SKM-1 (cell line): ENCODE data around the gene ARL11.

Source experiments
- DNase-seq: peaks from one replicate; lab custom pipeline; 2025; ENCODE audit not compliant: unreplicated experiment; lab: John Stamatoyannopoulos, UW

The ARL11 gene

DNA sequence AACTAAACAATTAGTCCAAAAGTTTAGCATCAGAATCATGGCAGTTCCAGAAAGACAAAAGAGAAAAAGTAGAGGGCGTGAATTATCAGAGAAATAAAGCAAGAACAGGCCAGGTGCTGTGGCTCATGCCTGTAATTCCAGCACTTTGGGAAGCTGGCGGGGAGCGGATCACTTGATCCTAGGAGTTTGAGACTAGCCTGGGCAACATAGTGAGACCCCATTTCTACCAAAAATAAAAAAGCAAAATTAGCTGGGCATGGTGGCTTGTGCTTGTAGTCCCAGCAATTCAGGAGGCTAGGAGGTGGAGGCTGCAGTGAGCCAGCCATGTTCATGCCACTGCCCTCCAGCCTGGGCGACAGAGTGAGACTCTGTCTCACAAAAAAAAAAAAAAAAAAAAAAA is 18.4 kb downstream of the ARL11 start:
- no peak for DNase-seq

DNA sequence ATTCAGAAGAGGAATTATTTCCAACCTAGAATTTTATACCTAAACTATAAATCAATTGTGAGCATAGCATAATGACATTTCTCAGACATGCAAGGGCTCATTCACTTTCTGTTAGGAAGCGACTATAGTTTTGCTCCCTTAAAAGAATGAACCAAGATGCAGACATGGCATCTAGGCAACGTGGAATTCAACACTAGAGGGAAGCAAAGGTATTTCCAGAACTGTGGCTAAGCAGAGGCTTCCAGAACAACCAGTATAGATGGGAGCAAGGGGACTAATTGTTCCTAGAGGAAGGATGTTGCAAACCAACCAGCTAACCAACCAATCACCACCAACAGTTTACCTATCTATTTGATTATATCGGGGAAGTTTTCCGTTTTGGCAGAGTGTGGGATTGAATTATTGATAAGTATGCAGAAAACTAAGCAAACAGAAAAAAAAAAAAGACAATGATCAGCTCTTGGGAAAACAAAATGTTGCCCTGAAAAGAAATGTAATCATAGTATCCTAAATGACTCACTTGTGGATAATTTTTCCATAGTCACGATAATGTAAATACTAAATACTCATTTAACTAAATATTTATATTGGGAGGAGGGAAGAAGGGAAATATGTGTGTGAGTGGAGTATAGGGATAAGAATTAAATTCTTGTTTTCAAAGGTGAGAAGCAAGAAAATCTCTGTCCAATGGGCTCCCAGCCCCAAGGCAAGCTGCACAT is 21.1 kb downstream of the ARL11 start:
- no peak for DNase-seq

DNA sequence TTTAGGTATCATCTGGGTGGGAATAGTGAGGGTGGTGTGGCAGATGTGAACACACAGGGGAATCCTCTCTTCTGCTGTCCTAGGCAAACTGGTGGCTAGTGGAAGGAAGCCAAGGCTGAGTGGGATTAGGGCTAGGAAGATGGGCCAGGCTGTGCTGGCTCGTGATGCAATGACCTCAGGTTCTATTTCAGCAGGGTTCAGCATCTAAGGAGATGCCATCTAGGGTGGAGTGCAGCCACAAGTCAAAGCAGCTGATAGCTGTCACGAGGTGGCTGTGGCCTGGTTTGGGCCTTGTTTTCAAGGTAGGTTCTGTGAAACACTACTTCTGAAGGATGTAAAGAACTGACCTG is 21.6 kb downstream of the ARL11 start:
- DNase-seq, result no peak

DNA sequence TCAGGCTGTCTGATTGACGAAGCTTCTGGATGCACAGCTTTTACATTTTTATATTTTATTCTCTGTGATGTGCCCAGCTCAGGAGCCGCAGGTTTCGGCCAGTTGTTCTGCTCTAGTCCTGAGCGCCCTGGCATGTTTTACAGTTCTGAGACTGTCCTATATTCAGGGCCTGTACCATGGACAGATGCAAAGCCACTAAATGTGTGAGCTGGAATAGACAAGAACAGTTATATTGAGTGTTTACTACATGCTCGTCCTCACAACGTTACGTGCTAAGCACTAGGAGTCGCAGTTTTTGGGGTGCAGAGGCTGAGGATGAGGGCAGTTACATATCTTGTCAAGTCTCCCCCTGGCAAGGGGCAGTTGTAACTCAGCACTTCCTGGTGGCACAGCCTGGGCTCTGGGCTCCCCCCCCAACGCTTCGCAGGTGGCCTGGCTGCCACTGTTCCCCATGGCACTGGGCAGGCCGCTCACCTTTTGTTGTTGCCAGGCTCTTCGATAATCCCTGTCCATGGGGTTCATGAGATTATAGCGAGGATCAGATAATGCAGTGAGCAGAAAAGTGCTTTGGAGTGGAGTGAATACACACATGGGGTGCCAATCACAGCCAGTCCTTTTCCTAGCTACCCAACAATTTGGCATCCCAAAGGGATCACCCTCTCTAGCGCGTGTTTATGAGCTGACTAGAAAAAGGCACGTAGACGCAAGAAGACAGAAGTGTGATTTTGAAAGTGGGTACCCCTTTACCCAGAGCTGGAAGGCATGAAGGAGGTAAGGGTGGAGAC is 23.5 kb downstream of the ARL11 start:
- DNase-seq, result no peak

DNA sequence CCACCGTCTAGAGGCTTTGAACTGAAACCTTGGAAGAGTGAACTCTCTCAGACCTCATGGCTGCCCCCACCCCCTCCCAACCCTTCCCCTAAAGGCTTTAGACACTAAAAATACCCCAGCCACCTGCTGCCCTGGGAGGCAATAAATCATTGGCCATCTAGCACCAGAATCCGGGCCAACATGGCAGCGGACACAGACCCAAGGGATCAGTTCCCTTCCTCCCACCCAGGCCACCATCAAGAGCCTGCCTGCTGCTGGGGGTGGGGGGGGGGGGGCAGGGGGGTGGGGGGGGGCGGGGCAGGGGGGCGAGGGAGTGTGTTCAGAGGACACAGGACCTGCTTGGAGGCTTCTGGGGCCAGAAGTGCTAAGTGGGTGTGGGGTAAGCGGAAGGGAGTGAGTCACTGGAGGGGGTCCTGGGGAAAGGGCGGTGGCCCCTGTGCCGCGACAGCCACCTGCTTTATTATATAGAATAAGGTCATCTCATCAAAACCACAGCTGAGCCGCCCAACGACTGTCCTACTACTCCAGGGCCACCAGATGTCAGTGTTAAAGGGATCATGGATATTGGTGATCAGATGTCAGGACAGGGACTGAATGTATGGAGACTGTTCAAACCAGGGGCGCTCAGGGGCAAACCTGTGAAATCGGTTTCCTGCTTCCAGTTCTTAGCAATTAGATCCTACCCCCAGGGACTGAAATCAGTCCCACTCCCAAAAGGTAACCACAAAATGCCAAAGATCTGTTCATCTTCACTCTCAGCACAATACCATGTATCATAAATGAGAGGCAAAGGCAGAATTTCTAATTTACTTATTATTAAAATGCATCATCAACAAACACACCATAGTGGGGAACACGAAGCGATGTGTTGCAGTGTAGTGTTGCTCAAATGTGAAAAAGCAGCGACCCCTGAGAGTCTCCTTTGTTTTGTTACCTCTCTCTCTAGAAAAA is 24.3 kb downstream of the ARL11 start:
- DNase-seq, result no peak

DNA sequence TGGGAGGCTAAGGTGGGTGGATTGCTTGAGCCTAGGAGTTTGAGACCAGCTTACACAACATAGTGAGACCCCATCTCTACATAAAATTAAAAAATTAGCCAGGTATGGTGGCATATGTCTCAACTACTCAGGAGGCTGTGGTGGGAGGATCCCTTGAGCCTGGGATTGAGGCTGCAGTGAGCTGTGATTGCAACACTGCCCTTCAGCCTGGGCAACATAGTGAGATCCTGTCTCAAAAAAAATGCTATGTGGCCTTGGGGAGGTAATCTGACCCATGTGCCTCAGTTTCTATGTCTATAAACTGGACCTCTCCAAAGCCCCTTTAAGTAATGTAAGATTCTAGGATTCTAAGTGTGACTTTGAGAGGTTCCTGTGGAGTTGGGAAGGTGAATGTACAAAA is 25.2 kb downstream of the ARL11 start:
- no peak for DNase-seq

DNA sequence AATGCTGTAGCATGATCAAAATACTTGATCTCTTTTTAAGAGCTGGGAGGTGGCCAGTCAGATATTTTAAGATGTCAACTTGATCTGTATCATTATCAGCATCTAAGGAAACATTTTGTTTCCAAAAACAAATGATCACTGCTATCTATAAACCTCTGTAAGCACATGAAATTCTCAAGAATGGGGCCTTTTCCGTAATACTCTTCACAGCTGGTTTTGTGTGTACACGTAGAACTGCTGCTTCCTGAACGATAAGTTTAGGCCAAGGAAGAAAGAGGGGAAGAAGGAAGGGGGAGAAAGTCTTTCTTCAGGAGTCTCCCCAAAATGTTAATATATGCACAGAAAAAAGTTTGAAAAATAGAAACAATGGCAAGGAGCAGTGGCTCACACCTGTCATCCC is 25.7 kb downstream of the ARL11 start:
- DNase-seq, result no peak

DNA sequence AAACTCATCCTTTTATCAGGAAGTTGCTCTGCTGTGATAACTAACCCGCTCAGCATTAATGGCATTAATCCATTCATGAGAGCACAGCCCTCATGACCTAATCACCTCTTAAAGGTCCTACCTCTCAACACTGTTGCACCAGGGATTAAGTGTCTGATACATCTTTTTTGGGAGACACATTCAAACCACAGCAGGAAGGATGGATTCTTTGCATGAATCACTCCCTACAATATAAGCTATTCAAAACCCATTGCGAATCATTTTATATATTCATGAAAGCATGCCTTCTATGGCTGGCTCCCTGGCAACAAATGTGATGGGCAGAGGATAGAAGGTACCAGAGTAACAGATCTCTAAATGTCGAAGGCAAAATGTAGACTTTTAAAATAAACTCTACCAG is 27.6 kb downstream of the ARL11 start:
- DNase-seq, result no peak

DNA sequence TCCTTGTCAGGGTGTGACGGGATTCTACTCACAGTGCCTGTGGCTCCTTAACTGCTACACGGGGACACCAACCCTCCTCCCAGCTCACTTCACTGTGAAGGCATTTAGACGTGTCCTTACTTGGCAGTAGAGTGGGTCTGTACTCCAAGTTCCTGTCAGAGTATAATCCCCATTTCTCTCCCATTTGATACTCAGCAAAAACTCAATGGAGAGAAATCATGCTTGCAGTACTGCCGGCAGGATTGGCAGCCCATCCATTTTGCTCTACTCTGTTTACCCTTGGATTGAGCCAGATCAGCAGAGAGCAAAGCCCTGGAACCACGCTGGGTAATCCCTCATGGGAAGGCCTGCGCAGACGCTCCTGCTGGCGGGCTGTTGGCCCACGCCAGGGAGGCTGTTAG is 28.9 kb downstream of the ARL11 start:
- DNase-seq, result no peak

DNA sequence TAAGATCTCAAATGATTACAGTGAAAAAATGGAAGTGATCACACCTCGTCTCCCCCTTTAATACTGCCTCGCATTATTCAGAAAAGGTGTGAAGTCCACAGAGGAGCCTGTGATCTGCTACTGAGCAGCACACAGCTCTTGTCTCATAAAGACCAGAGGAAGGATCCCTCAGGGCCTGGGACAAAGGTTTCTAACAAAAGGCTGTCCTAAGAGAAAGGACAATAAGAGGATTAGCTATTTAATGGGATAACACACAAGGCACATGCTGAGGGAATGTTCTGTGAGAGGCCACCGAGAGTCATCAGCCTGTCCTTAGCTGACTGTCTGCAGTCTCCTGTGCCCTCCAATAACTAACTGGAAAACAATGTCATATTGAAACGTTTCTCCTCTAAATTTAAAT is 36.3 kb downstream of the ARL11 start:
- no peak for DNase-seq

DNA sequence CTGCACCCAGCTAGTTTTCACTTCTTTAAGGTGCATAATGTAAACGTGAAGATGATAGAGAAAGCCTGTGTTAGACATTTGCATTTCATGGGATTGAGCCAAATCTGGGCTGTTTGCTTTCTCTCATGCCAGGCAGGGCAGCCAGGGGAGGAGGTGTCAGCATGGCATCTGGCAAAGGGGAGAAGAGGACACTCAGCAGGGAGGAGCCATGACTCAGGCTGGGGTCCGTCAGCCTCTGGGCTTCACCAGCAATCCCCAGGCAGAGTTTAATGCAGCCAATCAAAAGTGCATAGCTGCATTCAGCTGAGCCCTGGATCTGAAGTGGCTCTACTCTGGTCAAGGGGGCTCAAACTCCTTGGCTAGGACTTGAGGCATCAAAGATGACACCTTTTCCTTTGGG is 39.5 kb downstream of the ARL11 start:
- no peak for DNase-seq

DNA sequence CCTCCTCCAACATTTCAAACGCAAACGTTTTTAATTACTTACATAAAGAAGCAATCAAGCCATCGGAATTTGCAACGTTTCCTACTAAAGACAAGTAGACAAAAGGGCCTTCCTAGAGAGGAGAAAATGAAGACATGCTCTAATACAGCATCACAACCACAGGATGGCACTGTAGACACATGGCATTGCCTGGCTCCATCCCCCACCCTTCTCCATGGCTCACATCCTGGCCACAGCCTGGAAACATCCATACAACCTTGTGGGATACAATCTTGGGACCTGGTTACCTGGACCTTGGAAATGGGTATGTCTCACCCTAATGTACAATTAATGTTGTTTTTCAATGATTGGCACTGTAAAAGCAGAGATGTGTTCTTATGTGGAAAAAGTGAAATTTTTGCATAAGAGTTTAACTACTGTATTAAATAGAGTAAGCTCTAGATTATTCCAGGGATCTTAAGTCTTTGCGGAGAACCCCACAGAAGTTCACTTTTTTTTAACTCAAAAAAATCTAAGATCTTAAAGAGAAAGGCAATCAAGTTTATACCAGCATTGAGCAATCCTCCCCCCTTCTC is 41.5 kb downstream of the ARL11 start:
- DNase-seq, result no peak

DNA sequence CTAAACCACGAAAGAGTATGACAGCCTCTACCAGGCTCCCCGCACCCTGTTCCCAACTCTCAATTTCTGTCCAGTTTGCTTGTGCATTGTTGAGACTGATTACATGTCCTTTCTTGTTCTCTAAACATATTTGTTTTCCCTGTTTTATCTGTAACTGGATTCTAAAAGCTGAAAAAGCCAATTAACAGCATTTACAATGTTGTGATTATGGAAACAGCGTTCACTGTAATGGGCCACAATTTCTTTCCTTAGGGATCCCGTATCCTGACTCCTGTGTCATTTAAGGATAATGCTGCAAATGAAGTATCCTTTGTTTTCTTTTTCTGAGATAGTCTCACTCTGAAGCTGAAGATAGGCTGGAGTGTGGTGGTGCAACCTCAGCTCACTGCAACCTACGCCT is 42.5 kb downstream of the ARL11 start:
- no peak for DNase-seq

DNA sequence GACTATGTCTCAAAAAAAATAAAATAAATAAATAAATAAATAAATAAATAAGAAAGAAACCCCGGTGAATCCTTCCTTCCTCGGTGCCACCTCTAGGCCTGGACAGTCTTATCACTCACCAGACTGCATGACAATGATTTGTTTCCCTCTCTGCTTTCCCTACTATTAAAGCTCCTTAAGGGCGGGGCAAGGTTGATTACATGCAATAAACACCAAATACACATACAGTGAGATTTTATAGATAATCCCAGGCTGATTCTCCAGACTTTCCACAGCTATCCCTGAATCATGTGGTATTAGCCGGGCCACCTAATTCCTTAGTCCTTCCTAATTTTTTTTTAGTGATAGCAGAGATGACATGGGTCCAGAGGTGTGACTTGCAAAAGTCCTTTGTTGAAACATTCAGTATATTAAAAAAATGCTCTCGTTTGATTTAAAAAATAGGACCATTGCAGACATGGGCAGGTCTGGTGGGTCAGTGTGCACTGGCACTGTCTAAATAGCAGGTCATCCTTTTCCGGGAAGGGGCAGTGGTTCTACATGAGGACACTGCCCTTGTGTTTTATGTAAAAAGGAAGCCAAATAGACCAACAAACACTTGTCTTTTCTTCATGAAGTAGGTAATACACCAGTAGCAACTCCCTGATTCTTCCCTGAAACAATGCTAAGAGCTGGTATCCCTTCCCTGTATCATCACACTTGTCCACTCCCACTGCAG is 48.4 kb downstream of the ARL11 start:
- no peak for DNase-seq

DNA sequence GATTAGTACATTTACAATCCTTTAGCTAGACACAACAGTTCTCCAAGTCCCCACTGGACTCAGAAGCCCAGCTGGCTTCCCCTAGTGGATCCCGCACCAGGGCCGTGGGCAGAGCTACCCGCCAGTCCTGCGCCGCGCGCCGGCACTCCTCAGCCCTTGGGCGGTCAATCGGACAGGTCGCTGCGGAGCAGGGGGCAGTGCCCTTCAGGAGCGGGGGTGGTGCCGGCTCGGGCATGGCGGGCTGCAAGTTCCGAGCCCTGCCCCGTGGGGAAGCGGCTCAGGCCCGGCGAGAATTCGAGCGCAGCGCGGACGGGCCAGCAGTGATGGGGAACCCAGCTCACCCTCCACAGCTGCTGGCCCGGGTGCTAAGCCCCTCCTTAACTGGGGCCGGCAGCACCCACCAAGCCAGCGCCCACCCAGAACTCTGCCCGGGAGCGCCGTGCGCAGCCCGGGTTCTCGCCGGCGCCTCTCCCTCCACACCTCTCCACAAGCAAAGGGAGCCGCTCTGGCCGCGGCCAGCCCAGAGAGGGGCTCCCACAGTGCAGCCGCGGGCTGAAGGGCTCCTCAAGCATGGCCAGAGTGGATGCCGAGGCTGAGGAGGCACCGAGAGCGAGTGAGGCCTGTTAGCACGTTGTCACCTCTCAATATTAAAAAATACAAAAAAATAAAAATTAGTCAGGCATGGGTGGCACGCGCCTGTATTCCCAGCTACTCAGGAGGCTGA is 50.0 kb downstream of the ARL11 start:
- DNase-seq, result no peak

DNA sequence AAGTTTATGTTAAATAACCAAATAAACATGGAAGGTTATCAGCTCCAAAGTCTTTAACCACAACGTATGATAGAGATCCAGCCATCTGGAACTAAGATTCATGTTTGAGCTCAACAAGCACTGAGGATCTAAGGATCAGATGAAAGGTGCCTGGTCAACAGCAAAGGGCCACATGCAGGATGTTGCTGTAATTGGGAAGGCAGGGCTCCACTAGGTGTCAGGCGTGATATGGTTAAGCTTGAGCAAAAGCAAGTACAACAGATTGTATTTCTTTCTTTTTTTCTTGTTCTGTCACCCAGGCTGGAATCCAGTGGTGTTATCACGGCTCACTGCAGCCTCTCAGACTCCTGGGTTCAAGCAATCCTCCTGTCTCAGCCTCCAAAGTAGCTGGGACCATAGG is 50.9 kb downstream of the ARL11 start:
- DNase-seq, result no peak

DNA sequence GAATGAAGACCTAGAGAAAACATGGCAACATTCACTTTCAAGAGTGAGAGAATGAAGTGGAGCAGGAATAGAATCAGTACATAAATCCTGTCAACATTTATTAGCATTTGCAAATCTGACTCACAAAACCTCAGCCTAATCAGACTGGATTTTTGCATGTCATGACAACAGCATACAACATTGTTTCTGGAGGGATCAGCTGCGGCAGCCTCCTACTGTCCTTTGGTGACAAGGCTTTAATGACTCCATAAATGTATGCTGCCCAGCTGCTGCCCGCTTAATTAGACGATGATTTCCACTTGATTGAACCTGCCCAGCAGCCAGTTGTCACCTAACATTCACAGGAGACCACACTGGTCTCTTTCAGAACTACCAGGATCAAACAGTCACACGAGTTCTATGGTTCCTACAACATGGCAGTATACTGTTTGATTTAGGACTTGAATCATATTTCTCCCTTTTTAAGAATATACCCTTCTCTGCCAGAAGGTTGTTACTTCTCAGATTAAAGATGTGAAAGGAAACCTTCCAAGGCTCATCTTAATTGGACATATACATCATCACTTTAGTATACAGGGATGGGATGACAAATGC is 53.6 kb downstream of the ARL11 start:
- no peak for DNase-seq
